Measurements from ENCODE around the gene FREM2. TPM values are rescaled to one million over a fixed set of nuclear protein-coding genes. Genes with fewer than 3 reads are reported as not detected.

Gene FREM2
- total and polyA plus RNA-seq, 2 experiments from 2014 or later = 2.4 to 29.8 TPM

DNA sequence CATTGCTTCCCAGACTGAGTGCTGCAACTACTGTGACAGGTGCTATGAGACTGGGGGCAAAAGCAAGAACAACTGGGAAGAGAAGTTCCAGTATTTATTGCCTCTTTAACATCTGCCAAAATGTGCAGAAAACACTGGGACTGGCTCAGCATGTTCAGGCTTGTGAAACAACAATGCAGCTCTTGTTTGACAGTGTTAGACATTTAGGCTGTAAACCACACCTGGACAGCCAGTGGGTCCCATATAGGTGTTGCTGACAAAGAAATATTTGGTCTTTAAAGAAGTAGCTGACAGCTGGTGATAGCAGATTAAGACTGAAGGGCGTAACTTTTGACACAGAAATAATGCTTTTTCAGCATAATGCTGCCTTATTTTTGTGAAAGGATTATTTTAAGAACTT is 215.7 kb downstream of the FREM2 start:
- H3K4me3 Mint-ChIP-seq = no peak overlapping the region

More for the DNA sequence above, 215.7 kb downstream of the FREM2 start:
- H3K27me3 Mint-ChIP-seq (ENCODE audit: insufficient read depth, low read depth, poor library complexity) = peaks cover 3% of the 10 kb centered on the region
- Histone ChIP-seq H3K27me3 (ENCODE audit: insufficient read depth) (no peaks in the 10 kb centered on the region), H3K36me3 (ENCODE audit: insufficient read depth) (no peaks in the 10 kb centered on the region), H2AFZ (no peak overlapping the region), H3K79me2 (replicated peaks; ENCODE audit: insufficient read depth) (no peaks in the 10 kb centered on the region), H3F3A (replicated peaks; ENCODE audit: low read depth) (no peaks in the 10 kb centered on the region), H3K27ac (ENCODE audit: low read depth) (no peak overlapping the region), H3K4me2 (no peak overlapping the region), H3K4me1 (ENCODE audit: insufficient read depth) (no peaks in the 10 kb centered on the region), H3K9me2 (ENCODE audit: insufficient read depth) (no peaks in the 10 kb centered on the region), H4K20me1 (replicated peaks; ENCODE audit: insufficient read depth) (no peaks in the 10 kb centered on the region), H3K4me3 (no peak overlapping the region)
- TF ChIP-seq, protein P1, sequence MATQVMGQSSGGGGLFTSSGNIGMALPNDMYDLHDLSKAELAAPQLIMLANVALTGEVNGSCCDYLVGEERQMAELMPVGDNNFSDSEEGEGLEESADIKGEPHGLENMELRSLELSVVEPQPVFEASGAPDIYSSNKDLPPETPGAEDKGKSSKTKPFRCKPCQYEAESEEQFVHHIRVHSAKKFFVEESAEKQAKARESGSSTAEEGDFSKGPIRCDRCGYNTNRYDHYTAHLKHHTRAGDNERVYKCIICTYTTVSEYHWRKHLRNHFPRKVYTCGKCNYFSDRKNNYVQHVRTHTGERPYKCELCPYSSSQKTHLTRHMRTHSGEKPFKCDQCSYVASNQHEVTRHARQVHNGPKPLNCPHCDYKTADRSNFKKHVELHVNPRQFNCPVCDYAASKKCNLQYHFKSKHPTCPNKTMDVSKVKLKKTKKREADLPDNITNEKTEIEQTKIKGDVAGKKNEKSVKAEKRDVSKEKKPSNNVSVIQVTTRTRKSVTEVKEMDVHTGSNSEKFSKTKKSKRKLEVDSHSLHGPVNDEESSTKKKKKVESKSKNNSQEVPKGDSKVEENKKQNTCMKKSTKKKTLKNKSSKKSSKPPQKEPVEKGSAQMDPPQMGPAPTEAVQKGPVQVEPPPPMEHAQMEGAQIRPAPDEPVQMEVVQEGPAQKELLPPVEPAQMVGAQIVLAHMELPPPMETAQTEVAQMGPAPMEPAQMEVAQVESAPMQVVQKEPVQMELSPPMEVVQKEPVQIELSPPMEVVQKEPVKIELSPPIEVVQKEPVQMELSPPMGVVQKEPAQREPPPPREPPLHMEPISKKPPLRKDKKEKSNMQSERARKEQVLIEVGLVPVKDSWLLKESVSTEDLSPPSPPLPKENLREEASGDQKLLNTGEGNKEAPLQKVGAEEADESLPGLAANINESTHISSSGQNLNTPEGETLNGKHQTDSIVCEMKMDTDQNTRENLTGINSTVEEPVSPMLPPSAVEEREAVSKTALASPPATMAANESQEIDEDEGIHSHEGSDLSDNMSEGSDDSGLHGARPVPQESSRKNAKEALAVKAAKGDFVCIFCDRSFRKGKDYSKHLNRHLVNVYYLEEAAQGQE (IDR thresholded peaks at IDR 0.05; ENCODE audit: unreplicated experiment) = no peak
- TF ChIP-seq EZH2phosphoT487 (IDR thresholded peaks at IDR 0.05; ENCODE audit: unreplicated experiment) (no peak), POLR2AphosphoS5 (IDR thresholded peaks at IDR 0.05; ENCODE audit: low read depth) (no peak), ZNF331 (CRISPR knock-in tag; IDR thresholded peaks at IDR 0.05; ENCODE audit: low read depth) (no peak), JUNB (IDR thresholded peaks at IDR 0.05; ENCODE audit: unreplicated experiment) (no peak), STAT1 (IDR thresholded peaks at IDR 0.05; ENCODE audit: unreplicated experiment) (no peak), ZNF114 (CRISPR knock-in tag; IDR thresholded peaks at IDR 0.05) (no peak), CREB1 (CRISPR knock-in tag; IDR thresholded peaks at IDR 0.05; ENCODE audit: low read depth) (no peak), NANOG (IDR thresholded peaks at IDR 0.05; ENCODE audit: borderline replicate concordance) (no peak), EZH2 (IDR thresholded peaks at IDR 0.05; ENCODE audit: low read depth, unreplicated experiment) (no peak)
- TF ChIP-seq, protein P2, sequence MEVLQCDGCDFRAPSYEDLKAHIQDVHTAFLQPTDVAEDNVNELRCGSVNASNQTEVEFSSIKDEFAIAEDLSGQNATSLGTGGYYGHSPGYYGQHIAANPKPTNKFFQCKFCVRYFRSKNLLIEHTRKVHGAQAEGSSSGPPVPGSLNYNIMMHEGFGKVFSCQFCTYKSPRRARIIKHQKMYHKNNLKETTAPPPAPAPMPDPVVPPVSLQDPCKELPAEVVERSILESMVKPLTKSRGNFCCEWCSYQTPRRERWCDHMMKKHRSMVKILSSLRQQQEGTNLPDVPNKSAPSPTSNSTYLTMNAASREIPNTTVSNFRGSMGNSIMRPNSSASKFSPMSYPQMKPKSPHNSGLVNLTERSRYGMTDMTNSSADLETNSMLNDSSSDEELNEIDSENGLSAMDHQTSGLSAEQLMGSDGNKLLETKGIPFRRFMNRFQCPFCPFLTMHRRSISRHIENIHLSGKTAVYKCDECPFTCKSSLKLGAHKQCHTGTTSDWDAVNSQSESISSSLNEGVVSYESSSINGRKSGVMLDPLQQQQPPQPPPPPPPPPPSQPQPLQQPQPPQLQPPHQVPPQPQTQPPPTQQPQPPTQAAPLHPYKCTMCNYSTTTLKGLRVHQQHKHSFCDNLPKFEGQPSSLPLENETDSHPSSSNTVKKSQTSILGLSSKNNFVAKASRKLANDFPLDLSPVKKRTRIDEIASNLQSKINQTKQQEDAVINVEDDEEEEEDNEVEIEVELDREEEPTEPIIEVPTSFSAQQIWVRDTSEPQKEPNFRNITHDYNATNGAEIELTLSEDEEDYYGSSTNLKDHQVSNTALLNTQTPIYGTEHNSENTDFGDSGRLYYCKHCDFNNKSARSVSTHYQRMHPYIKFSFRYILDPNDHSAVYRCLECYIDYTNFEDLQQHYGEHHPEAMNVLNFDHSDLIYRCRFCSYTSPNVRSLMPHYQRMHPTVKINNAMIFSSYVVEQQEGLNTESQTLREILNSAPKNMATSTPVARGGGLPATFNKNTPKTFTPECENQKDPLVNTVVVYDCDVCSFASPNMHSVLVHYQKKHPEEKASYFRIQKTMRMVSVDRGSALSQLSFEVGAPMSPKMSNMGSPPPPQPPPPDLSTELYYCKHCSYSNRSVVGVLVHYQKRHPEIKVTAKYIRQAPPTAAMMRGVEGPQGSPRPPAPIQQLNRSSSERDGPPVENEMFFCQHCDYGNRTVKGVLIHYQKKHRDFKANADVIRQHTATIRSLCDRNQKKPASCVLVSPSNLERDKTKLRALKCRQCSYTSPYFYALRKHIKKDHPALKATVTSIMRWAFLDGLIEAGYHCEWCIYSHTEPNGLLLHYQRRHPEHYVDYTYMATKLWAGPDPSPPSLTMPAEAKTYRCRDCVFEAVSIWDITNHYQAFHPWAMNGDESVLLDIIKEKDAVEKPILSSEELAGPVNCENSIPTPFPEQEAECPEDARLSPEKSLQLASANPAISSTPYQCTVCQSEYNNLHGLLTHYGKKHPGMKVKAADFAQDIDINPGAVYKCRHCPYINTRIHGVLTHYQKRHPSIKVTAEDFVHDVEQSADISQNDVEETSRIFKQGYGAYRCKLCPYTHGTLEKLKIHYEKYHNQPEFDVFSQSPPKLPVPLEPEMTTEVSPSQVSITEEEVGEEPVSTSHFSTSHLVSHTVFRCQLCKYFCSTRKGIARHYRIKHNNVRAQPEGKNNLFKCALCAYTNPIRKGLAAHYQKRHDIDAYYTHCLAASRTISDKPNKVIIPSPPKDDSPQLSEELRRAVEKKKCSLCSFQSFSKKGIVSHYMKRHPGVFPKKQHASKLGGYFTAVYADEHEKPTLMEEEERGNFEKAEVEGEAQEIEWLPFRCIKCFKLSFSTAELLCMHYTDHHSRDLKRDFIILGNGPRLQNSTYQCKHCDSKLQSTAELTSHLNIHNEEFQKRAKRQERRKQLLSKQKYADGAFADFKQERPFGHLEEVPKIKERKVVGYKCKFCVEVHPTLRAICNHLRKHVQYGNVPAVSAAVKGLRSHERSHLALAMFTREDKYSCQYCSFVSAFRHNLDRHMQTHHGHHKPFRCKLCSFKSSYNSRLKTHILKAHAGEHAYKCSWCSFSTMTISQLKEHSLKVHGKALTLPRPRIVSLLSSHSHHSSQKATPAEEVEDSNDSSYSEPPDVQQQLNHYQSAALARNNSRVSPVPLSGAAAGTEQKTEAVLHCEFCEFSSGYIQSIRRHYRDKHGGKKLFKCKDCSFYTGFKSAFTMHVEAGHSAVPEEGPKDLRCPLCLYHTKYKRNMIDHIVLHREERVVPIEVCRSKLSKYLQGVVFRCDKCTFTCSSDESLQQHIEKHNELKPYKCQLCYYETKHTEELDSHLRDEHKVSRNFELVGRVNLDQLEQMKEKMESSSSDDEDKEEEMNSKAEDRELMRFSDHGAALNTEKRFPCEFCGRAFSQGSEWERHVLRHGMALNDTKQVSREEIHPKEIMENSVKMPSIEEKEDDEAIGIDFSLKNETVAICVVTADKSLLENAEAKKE (CRISPR knock-in tag; IDR thresholded peaks at IDR 0.05) = no peak
- TF ChIP-seq, protein P3, sequence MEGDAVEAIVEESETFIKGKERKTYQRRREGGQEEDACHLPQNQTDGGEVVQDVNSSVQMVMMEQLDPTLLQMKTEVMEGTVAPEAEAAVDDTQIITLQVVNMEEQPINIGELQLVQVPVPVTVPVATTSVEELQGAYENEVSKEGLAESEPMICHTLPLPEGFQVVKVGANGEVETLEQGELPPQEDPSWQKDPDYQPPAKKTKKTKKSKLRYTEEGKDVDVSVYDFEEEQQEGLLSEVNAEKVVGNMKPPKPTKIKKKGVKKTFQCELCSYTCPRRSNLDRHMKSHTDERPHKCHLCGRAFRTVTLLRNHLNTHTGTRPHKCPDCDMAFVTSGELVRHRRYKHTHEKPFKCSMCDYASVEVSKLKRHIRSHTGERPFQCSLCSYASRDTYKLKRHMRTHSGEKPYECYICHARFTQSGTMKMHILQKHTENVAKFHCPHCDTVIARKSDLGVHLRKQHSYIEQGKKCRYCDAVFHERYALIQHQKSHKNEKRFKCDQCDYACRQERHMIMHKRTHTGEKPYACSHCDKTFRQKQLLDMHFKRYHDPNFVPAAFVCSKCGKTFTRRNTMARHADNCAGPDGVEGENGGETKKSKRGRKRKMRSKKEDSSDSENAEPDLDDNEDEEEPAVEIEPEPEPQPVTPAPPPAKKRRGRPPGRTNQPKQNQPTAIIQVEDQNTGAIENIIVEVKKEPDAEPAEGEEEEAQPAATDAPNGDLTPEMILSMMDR (conservative IDR thresholded peaks at IDR 0.05; ENCODE audit: low read depth in 2 of 2) = no peak
- TF ChIP-seq, protein P4, sequence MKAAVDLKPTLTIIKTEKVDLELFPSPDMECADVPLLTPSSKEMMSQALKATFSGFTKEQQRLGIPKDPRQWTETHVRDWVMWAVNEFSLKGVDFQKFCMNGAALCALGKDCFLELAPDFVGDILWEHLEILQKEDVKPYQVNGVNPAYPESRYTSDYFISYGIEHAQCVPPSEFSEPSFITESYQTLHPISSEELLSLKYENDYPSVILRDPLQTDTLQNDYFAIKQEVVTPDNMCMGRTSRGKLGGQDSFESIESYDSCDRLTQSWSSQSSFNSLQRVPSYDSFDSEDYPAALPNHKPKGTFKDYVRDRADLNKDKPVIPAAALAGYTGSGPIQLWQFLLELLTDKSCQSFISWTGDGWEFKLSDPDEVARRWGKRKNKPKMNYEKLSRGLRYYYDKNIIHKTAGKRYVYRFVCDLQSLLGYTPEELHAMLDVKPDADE (IDR thresholded peaks at IDR 0.05) = no peak
- DNase-seq (ENCODE audit: low spot score) (no peak), ATAC-seq (no peak)
- no peaks in the 10 kb centered on the region for H3K4me1 Mint-ChIP-seq
- no peak overlapping the region for H3K27ac Mint-ChIP-seq
- H3K9me3 Mint-ChIP-seq = no peaks in the 10 kb centered on the region; the same call in 2 of the 3 replicates
- no peaks in the 10 kb centered on the region for H3K36me3 Mint-ChIP-seq (ENCODE audit: low read depth)

Data from GM23338 (cell line).